Erythroblast (primary cell): ENCODE results near the gene SURF4.

Experiments
- GATA1 ChIP-seq: IDR thresholded peaks from 2 replicates; pipeline ENCODE4 v1.6.1; 2011; ENCODE audit warnings: low read depth, mild to moderate bottlenecking, control low read depth, low read length, moderate library complexity
- POLR2A ChIP-seq: IDR thresholded peaks from 2 replicates; pipeline ENCODE4 v1.6.1; 2011; ENCODE audit warnings: mild to moderate bottlenecking, low read length

DNA sequence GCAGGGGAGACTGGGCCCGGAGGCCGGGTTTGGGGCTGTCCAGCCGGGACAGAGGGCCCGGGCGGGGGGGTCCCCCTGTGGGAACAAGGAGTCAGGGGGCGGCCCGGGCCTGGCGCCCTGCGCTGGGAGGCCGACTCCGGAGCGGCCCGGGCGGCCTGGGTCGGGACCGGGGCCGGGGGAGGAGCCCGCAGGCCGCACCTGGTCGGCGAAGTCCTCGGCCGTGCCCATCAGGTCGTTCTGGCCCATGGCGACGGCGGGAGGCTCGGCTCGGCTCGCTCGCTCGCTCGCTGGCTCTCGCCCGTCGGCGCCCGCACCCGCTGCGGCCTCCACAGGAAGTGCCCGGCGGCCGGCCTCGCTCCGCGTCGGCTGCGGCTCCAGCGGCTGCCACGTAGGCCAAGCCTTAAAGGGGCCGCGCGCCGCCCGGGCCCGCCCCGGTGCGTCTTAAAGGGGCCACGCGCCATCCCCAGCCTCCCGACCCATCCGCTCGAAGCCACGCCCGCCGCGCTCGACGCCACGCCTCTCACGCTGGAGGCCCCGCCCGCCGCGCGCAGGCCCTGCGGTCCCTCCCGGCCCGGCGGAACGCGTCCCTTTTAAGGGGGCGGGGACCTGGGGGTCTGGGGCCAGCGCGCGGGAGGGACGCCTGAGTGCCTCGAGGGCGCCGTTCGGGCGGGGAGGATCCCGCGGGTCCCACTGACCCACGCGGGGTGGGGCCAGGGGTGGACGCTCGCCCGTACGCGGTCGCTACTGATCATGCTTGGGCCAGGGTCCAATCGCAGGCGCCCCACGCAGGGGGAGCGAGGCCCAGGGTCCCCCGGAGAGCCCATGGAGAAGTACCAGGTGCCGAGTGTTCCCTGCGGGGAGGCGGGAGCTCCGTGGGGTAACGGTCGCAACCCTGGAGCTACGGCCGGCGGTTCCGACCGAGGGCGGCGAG is at the start of gene SURF4, which contains the start of gene STKLD1:
- TF ChIP-seq POLR2A (peak; percentile 81), GATA1 (no peak)
